H1 (cell line): Measurements from ENCODE around the gene KLHL18. TPM values are rescaled to one million over a fixed set of nuclear protein-coding genes. Genes with fewer than 3 reads are reported as not detected.
"Not testable (repeated sequence)": the region's sequence is repeated elsewhere in the genome, so short reads cannot be mapped to it uniquely, and the experiment has no call there.

Experiments
- CTCF ChIA-PET: fragments of 300-600 bp; sonication (Branson Sonifier 250); formaldehyde crosslinking; loops from one replicate; lab custom pipeline; 2021; ENCODE audit not compliant: partially characterized antibody; lab: Charles Lee
- POLR2A ChIA-PET: fragments of 300-600 bp; sonication (Branson Sonifier 250); formaldehyde crosslinking; loops from one replicate; lab custom pipeline; 2021; ENCODE audit warnings: inconsistent platforms; ENCODE audit not compliant: partially characterized antibody; lab: Charles Lee
- DNase-seq, 2 experiments: peaks; one replicate each; pipeline versions ENCODE4 v3.0.0 to v3.0.0-alpha.2; 2010 to 2022; ENCODE audit warnings: low spot score in 2 of 2, low read depth in 1 of 2, mixed read lengths in 1 of 2
- FAIRE-seq: peaks from 2 replicates; lab custom pipeline; 2011; peaks lifted over from hg19 to GRCh38; lab: Jason Lieb, UNC
- H2AFZ ChIP-seq: 2 replicates; pipeline ENCODE4 v1.8.1; 2012; ENCODE audit warnings: low read length, inconsistent platforms
- H2AK5ac ChIP-seq: 2 replicates; pipeline ENCODE4 v1.6.1; 2013; ENCODE audit warnings: low read depth, low read length
- H2BK120ac ChIP-seq: replicated peaks from 2 replicates; pipeline ENCODE3; 2013; ENCODE audit warnings: low read depth, low read length, inconsistent platforms
- H2BK12ac ChIP-seq: 2 replicates; pipeline ENCODE4 v1.6.1; 2013; ENCODE audit warnings: low read depth, low read length
- H2BK15ac ChIP-seq: 2 replicates; pipeline ENCODE4 v1.6.1; 2013; ENCODE audit warnings: low read length
- H2BK20ac ChIP-seq: 2 replicates; pipeline ENCODE4 v1.6.1; 2013; ENCODE audit warnings: low read length
- H2BK5ac ChIP-seq: 2 replicates; pipeline ENCODE4 v1.6.1; 2013; ENCODE audit warnings: low read depth, low read length
- H3K14ac ChIP-seq: 2 replicates; pipeline ENCODE4 v1.6.1; 2013; ENCODE audit warnings: inconsistent platforms; ENCODE audit not compliant: insufficient read length
- H3K18ac ChIP-seq: 2 replicates; pipeline ENCODE4 v1.6.1; 2013; ENCODE audit warnings: low read length; ENCODE audit errors: extremely low read depth
- H3K23ac ChIP-seq: 2 replicates; pipeline ENCODE4 v1.6.1; 2013; ENCODE audit warnings: inconsistent platforms; ENCODE audit not compliant: insufficient read length
- H3K23me2 ChIP-seq: 2 replicates; pipeline ENCODE4 v1.6.1; 2013; ENCODE audit warnings: low read depth, low read length
- H3K27ac ChIP-seq: 2 replicates; pipeline ENCODE4 v1.6.1; 2011; ENCODE audit warnings: low read depth, low read length, inconsistent platforms
- H3K27me3 ChIP-seq, 4 experiments: replicated peaks in 1 of 4; 1 replicate in 1 of 4; 2 replicates in 3 of 4; pipeline versions ENCODE4 v1.6.1 to v1.8.1; 2011 to 2013; ENCODE audit warnings: low read length in 3 of 4, mild to moderate bottlenecking in 3 of 4, inconsistent platforms in 2 of 4, mixed read lengths in 2 of 4, moderate library complexity in 1 of 4; ENCODE audit not compliant: control insufficient read depth in 3 of 4, insufficient read depth in 3 of 4; ENCODE audit errors: extremely low read depth in 1 of 4
- H3K36me3 ChIP-seq, 4 experiments: 2 replicates each; pipeline versions ENCODE4 v1.6.1 to v1.8.1; 2011 to 2013; ENCODE audit warnings: mild to moderate bottlenecking in 4 of 4, low read length in 3 of 4, moderate library complexity in 2 of 4, control low read depth in 1 of 4, inconsistent platforms in 1 of 4; ENCODE audit not compliant: insufficient read depth in 4 of 4, control insufficient read depth in 2 of 4
- H3K4ac ChIP-seq: replicated peaks from 2 replicates; pipeline ENCODE3; 2013; ENCODE audit warnings: low read length, low read depth, mixed read lengths, inconsistent platforms; ENCODE audit not compliant: insufficient read length
- H3K4me1 ChIP-seq, 4 experiments: replicated peaks in 1 of 4; 1 replicate in 1 of 4; 2 replicates in 3 of 4; pipeline versions ENCODE4 v1.6.1 to v1.8.1; 2011 to 2013; ENCODE audit warnings: low read length in 3 of 4, inconsistent platforms in 2 of 4, mixed read lengths in 1 of 4; ENCODE audit not compliant: insufficient read depth in 4 of 4, control insufficient read depth in 3 of 4
- H3K4me2 ChIP-seq, 2 experiments: 2 replicates each; pipeline versions ENCODE4 v1.6.1 to v1.8.1; 2011 to 2013; ENCODE audit warnings: low read depth in 2 of 2, low read length in 2 of 2, control low read depth in 1 of 2, inconsistent platforms in 1 of 2, mild to moderate bottlenecking in 1 of 2; ENCODE audit not compliant: insufficient read depth in 1 of 2
- H3K4me3 ChIP-seq, 4 experiments: fragments of 200-600, 300-600 bp in 1 of 4; sonication (generic), shearing (Covaris generic), sonication (Bioruptor Twin) in 1 of 4; 2 replicates each; pipeline versions ENCODE4 v1.5.1 to v1.8.1; 2011 to 2016; ENCODE audit warnings: low read length in 4 of 4, low read depth in 3 of 4, control low read depth in 2 of 4, inconsistent platforms in 2 of 4, mild to moderate bottlenecking in 2 of 4, mixed read lengths in 1 of 4, moderate library complexity in 1 of 4; ENCODE audit not compliant: insufficient read depth in 2 of 4; ENCODE audit errors: extremely low read depth in 1 of 4
- H3K56ac ChIP-seq: replicated peaks from 2 replicates; pipeline ENCODE3; 2013; ENCODE audit warnings: low read depth, mild to moderate bottlenecking, mixed read lengths, low read length, inconsistent platforms; ENCODE audit not compliant: insufficient read length
- H3K79me1 ChIP-seq: 2 replicates; pipeline ENCODE4 v1.6.1; 2013; ENCODE audit warnings: low read depth, low read length, control low read depth
- H3K79me2 ChIP-seq, 2 experiments: 2 replicates each; pipeline versions ENCODE4 v1.6.1 to v1.8.1; 2012 to 2013; ENCODE audit warnings: low read length in 2 of 2, mild to moderate bottlenecking in 2 of 2, inconsistent platforms in 1 of 2; ENCODE audit not compliant: insufficient read depth in 2 of 2, control insufficient read depth in 1 of 2
- H3K9ac ChIP-seq, 4 experiments: replicated peaks in 1 of 4; 1 replicate in 1 of 4; 2 replicates in 3 of 4; pipeline versions ENCODE4 v1.6.1 to v1.8.1; 2011 to 2013; ENCODE audit warnings: low read depth in 3 of 4, low read length in 3 of 4, control low read depth in 2 of 4, mild to moderate bottlenecking in 2 of 4, moderate library complexity in 2 of 4, inconsistent platforms in 1 of 4; ENCODE audit errors: extremely low read depth in 1 of 4
- H3K9me3 ChIP-seq, 2 experiments: 2 replicates each; pipeline versions ENCODE4 v1.6.1 to v1.8.1; 2012 to 2013; ENCODE audit warnings: mild to moderate bottlenecking in 2 of 2, moderate library complexity in 2 of 2, control low read depth in 1 of 2, inconsistent platforms in 1 of 2, low read depth in 1 of 2, low read length in 1 of 2, mixed read lengths in 1 of 2; ENCODE audit not compliant: insufficient read depth in 2 of 2
- H4K20me1 ChIP-seq, 2 experiments: replicated peaks in 1 of 2; 2 replicates each; pipeline versions ENCODE3 to v1.8.1; 2011 to 2013; ENCODE audit warnings: inconsistent platforms in 2 of 2, low read length in 2 of 2, mild to moderate bottlenecking in 1 of 2; ENCODE audit not compliant: insufficient read depth in 2 of 2, control insufficient read depth in 1 of 2
- H4K5ac ChIP-seq: 2 replicates; pipeline ENCODE4 v1.6.1; 2013; ENCODE audit warnings: low read length, low read depth, mixed read lengths, inconsistent platforms; ENCODE audit not compliant: insufficient read length
- H4K8ac ChIP-seq: 2 replicates; pipeline ENCODE4 v1.8.0; 2013; ENCODE audit warnings: mild to moderate bottlenecking, moderate library complexity, low read length, inconsistent platforms; ENCODE audit not compliant: insufficient read depth; ENCODE audit errors: extremely low read depth
- H4K91ac ChIP-seq: replicated peaks from 2 replicates; pipeline ENCODE3; 2013; ENCODE audit warnings: low read length, mixed read lengths, inconsistent platforms; ENCODE audit not compliant: insufficient read length
- WGBS, 2 experiments: shearing (Covaris generic) in 1 of 2; methylation state at CpG; one replicate each; pipeline versions ENCODE4 v1.1.6 to v1.1.7; 2013 to 2015; ENCODE audit warnings: low lambda C conversion rate in 2 of 2, mixed read lengths in 2 of 2, inconsistent platforms in 1 of 2, low coverage in 1 of 2, missing lambda C conversion rate in 1 of 2; ENCODE audit not compliant: insufficient replicate concordance in 2 of 2, insufficient coverage in 1 of 2, insufficient read length in 1 of 2; ENCODE audit errors: extremely low coverage in 1 of 2, missing lambda C conversion rate in 1 of 2; 5-methylcytosine and 5-hydroxymethylcytosine counted together
- polyA plus RNA-seq, 7 experiments: library from polyadenylated mRNA; depleted of rRNA in 3 of 7; stranded (reverse) in 5 of 7; unstranded in 2 of 7; fragments of >200 nt in 5 of 7; fragments of 200-250 nt in 2 of 7; gene quantifications; 1 replicate in 5 of 7; 2 replicates in 1 of 7; 4 replicates in 1 of 7; pipeline versions ENCODE4 v1.2.1 to v1.2.3, GENCODE V29; 2011 to 2013; ENCODE audit warnings: missing spikeins in 2 of 7, mixed read lengths in 2 of 7
- total RNA-seq: library from RNA; stranded (reverse); fragmentation: NEBNext Ultra II Directional; extraction: Animal tissue kit (Norgen Biotek cat#: 25700); gene quantifications from 2 replicates; pipeline ENCODE4 v1.2.1, GENCODE V29; 2021

KLHL18 gene
- total and polyA plus RNA-seq, 2 of the 8 experiments (the other 6 are each of a cell fraction or from before 2014, with no cell fraction given), result 19.9 to 31.7 TPM

DNA sequence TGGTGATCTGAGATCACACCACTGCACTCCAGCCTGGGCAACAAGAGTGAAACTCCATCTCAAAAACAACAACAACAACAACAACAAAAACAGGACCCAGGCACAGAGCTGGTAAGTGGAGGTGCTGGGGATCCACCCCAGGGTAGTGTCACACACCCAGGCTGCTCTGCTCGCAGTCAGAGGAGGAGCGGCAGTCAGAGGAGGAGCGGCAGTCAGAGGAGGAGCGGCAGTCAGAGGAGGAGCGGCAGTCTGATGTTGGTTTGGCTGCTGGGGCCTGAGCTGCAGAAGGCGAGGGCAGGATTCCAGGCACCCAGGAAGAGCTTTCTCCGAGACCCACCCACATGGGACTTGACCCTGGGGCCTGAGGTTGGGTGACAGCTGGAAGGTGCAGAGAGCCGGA is 87.3 kb downstream of the KLHL18 start:
- H3K56ac ChIP-seq, H3K14ac ChIP-seq, H2BK20ac ChIP-seq, H2AFZ ChIP-seq, H3K4me1 ChIP-seq, H3K79me2 ChIP-seq, H3K4me3 ChIP-seq, H2BK5ac ChIP-seq, H3K9ac ChIP-seq, H3K4ac ChIP-seq, H3K9me3 ChIP-seq, H3K23me2 ChIP-seq, H4K8ac ChIP-seq, DNase-seq, H4K91ac ChIP-seq, H3K36me3 ChIP-seq, H3K4me2 ChIP-seq, H2BK15ac ChIP-seq, FAIRE-seq, H4K5ac ChIP-seq, H3K23ac ChIP-seq, H2BK12ac ChIP-seq, H3K18ac ChIP-seq, H2BK120ac ChIP-seq, H3K27me3 ChIP-seq, H2AK5ac ChIP-seq, H4K20me1 ChIP-seq, H3K27ac ChIP-seq, H3K79me1 ChIP-seq: not testable (repeated sequence)
- ChIA-PET POLR2A (interaction anchor here (0.6 to 1.3 kb wide), 4 partner anchors 10 to 354 kb away, joined by 3 to 6 read pairs (median 4); partner anchors contain the start of gene PTPN23), CTCF (interaction anchor here (0.6 to 2.3 kb wide), 30 partner anchors 9 to 446 kb away, joined by 3 to 9 read pairs (median 3); no protein-coding TSS in a partner anchor)
- WGBS, 2 experiments, result 89% methylated on average over 7 of the region's 8 CpGs; no CpG with 5 or more reads in 1 of the 2 experiments
